Skeletal muscle tissue (tissue), 4 donors: Measurements from ENCODE around the gene FHIT. TPM values are rescaled to one million over a fixed set of nuclear protein-coding genes. Genes with fewer than 3 reads are reported as not detected.

Experiments
- H3K27ac ChIP-seq: one replicate; pipeline ENCODE4 v1.7.0; 2013; ENCODE audit warnings: mild to moderate bottlenecking, low read depth, low read length, inconsistent platforms
- H3K27me3 ChIP-seq, 3 donors: one replicate each; pipeline ENCODE4 v1.7.0; 2013; ENCODE audit warnings: low read length in 3 of 3; ENCODE audit not compliant: control insufficient read depth in 3 of 3, insufficient read depth in 3 of 3
- H3K36me3 ChIP-seq, 3 donors: one replicate each; pipeline ENCODE4 v1.7.0; 2013; ENCODE audit warnings: low read length in 3 of 3; ENCODE audit not compliant: control insufficient read depth in 3 of 3, insufficient read depth in 3 of 3
- H3K4me1 ChIP-seq, 3 donors: one replicate each; pipeline ENCODE4 v1.7.0; 2013; ENCODE audit warnings: low read length in 3 of 3, mild to moderate bottlenecking in 3 of 3; ENCODE audit not compliant: control insufficient read depth in 3 of 3, insufficient read depth in 3 of 3
- H3K4me3 ChIP-seq, 3 donors: one replicate each; pipeline ENCODE4 v1.7.0; 2013; ENCODE audit warnings: low read length in 3 of 3
- H3K9ac ChIP-seq, 3 donors: one replicate each; pipeline ENCODE4 v1.7.0; 2013; ENCODE audit warnings: low read length in 3 of 3, mild to moderate bottlenecking in 3 of 3, moderate library complexity in 2 of 3, low read depth in 1 of 3
- H3K9me3 ChIP-seq, 3 donors: one replicate each; pipeline ENCODE4 v1.7.0; 2013; ENCODE audit warnings: low read length in 3 of 3; ENCODE audit not compliant: control insufficient read depth in 3 of 3
- total RNA-seq: library from RNA; depleted of rRNA; stranded (reverse); fragments of >200 nt; gene quantifications from one replicate; pipeline ENCODE4 v1.2.3, GENCODE V29; 2014
- donor health status: Osteomylitis.

FHIT gene
- total RNA-seq, 1 donor from 2014 or later = 4.2 TPM

GRCh38 chr3:59867185-59868002 lies 1383.9 kb downstream of the FHIT start:
- Histone ChIP-seq H3K36me3 (no peaks in the 10 kb centered on the region), H3K4me1 (no peaks in the 10 kb centered on the region), H3K9me3 (no peaks in the 10 kb centered on the region), H3K9ac (no peak overlapping the region), H3K27ac (no peak overlapping the region), H3K27me3 (no peaks in the 10 kb centered on the region), H3K4me3 (no peak overlapping the region)

DNA sequence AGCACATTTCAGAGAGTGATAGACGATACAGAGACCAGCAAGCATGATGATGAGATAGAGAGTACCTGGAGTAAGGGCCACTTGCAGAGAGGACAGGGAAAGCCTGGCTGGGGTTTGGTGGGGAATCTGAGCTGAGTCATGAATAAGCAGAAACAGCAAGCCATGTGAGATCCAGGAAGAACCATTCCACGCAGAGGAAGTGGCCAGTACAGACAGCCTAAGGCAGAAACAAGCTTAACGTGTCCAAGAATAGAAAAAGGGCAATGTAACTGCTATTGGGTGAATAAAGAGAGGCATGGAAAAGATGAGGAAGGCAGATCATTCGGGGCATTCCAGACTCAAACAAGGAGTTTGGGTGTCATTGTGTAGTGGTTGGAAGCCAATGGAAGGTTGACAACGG lies 1385.2 kb downstream of the FHIT start:
- no peak overlapping the region for H3K9ac ChIP-seq
- no peak overlapping the region for H3K4me3 ChIP-seq
- H3K27ac ChIP-seq = no peak overlapping the region
- H3K4me1 ChIP-seq = no peaks in the 10 kb centered on the region
- no peaks in the 10 kb centered on the region for H3K27me3 ChIP-seq
- no peaks in the 10 kb centered on the region for H3K36me3 ChIP-seq
- no peaks in the 10 kb centered on the region for H3K9me3 ChIP-seq

DNA sequence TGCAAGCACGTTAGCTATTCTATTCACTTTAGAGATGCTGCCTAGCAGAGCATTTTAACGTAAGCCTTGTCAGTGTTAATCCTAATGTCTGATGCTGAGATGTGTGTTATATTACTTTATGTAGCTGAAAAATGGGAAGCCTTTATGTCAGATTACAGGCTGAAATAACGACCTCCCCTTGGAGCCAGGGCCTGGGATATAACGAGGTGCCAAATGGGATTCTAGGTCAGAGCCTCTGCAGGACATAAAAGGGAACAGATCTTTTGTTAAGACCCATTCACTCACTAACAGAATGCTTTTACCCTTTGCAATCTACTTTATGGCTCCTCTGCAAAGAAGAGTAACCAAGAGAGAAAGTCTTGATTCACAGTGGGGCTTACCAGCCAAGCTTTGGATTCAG lies 1385.9 kb downstream of the FHIT start:
- Histone ChIP-seq H3K36me3 (no peaks in the 10 kb centered on the region), H3K9me3 (no peaks in the 10 kb centered on the region), H3K4me1 (no peaks in the 10 kb centered on the region), H3K9ac (no peak overlapping the region), H3K27me3 (no peaks in the 10 kb centered on the region), H3K27ac (no peak overlapping the region), H3K4me3 (no peak overlapping the region)

DNA sequence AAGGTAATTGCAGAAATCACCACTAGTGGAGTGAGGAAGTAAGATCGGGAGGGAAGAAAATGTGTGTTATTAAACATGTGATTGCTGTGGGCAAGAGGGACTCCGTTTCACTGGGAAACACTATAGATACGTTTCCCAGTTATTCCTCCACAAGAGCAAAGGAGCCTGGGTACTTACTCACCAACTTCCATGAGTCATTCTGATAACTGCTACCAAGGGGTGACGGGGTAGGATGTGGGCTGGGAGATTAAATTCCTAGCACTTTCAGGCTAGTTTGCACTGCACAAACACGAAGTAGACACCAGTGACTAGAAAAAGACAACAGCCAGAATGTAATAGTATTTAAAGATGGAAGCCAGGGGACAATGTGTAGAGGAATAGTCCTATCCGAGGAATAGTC lies 1388.6 kb downstream of the FHIT start:
- no peaks in the 10 kb centered on the region for H3K9me3 ChIP-seq
- no peaks in the 10 kb centered on the region for H3K36me3 ChIP-seq
- H3K9ac ChIP-seq = no peak overlapping the region
- H3K4me1 ChIP-seq = no peaks in the 10 kb centered on the region
- no peak overlapping the region for H3K4me3 ChIP-seq
- H3K27ac ChIP-seq = no peak overlapping the region
- no peaks in the 10 kb centered on the region for H3K27me3 ChIP-seq

GRCh38 chr3:59857589-59858346 lies 1393.5 kb downstream of the FHIT start:
- Histone ChIP-seq H3K9me3 (no peaks in the 10 kb centered on the region), H3K27ac (no peak overlapping the region), H3K4me1 (no peaks in the 10 kb centered on the region), H3K36me3 (no peaks in the 10 kb centered on the region), H3K9ac (no peak overlapping the region), H3K27me3 (no peaks in the 10 kb centered on the region), H3K4me3 (no peak overlapping the region)

- H3K36me3 ChIP-seq = no peaks in the 10 kb centered on the region
- H3K4me3 ChIP-seq = no peak overlapping the region
- H3K9me3 ChIP-seq = no peaks in the 10 kb centered on the region
- H3K27me3 ChIP-seq = no peaks in the 10 kb centered on the region
- no peak overlapping the region for H3K27ac ChIP-seq
- H3K9ac ChIP-seq = no peak overlapping the region
- no peaks in the 10 kb centered on the region for H3K4me1 ChIP-seq
These were observed 1394.3 kb downstream of the FHIT start for GRCh38 chr3:59856934-59857460.

DNA sequence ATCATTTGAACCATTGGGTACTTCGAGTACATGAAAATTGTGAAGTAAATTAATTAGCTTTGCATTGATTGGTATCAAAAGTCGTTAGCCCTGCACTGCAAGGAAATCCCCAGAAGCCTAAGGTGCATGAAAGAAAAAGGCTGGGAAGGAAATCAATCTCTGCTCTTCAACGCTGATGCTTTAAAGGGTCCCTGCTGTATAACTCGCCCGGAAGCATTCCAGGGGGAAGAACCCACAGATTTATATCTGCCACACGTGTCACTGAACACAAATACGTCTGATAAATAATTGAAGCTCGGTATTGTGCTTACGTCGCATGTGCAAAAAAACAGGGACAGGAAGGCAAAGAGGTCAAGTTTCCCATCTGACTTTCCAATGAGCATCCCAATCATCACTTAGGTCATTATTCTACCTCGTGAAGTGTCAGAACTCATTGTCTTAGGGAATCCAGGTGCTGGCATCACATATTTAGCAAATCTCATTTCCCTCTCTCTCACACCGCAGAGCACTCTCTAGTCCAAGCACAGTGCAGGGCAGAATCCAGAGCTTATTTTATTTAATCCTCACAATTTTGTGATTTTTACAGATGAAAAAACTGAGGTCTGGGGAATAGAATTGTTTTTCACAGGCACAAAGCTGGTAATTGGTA lies 1397.1 kb downstream of the FHIT start:
- H3K4me3 ChIP-seq = no peak overlapping the region
- no peak overlapping the region for H3K27ac ChIP-seq
- H3K4me1 ChIP-seq = no peaks in the 10 kb centered on the region
- H3K27me3 ChIP-seq = no peaks in the 10 kb centered on the region
- H3K9ac ChIP-seq = no peak overlapping the region
- no peaks in the 10 kb centered on the region for H3K9me3 ChIP-seq
- H3K36me3 ChIP-seq = no peaks in the 10 kb centered on the region

GRCh38 chr3:59850417-59850816 lies 1400.8 kb downstream of the FHIT start:
- Histone ChIP-seq H3K4me3 (no peak overlapping the region), H3K9me3 (no peaks in the 10 kb centered on the region), H3K27ac (no peak overlapping the region), H3K9ac (no peak overlapping the region), H3K36me3 (no peaks in the 10 kb centered on the region), H3K27me3 (no peaks in the 10 kb centered on the region), H3K4me1 (no peaks in the 10 kb centered on the region)

DNA sequence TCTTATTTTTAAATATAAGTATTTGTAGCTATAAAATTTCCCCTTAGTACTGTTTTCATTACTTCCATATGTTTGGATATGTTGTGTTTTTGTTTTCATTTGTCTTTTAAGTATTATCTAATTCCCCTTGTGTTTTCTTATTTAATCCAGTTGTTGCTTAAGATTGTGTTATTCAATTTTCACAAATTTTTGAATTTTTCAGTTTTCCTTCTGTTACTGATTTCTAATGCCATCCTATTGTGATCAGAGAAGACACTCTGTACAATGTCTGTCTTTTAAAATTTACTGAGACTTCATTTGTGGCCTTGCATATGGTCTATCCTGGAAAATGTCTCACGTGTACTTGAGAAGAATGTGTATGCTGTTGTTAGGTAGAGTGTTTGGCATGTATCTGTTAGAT lies 1405.9 kb downstream of the FHIT start:
- no peak overlapping the region for H3K9ac ChIP-seq
- no peaks in the 10 kb centered on the region for H3K27me3 ChIP-seq
- no peaks in the 10 kb centered on the region for H3K9me3 ChIP-seq
- no peak overlapping the region for H3K4me3 ChIP-seq
- H3K4me1 ChIP-seq = no peaks in the 10 kb centered on the region
- H3K36me3 ChIP-seq = no peaks in the 10 kb centered on the region
- no peak overlapping the region for H3K27ac ChIP-seq

DNA sequence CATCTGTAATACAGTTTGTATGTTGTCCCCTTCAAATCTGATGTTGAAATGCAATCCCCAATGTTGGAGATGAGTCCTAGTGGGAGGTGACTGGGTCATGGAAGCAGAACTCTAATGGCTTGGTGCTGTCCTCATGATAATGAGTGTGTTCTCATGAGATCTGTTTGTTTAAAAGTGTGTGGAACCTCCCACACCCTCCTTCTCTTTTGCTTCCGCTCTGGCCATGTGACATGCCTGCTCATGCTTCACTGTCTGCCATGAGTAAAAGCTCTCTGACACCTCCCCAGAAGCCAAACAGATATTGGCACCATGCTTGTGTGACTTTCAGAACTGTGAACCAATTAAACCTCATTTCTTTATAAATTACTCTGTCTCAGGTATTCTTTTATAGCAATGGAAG lies 1407.4 kb downstream of the FHIT start:
- Histone ChIP-seq H3K27me3 (no peaks in the 10 kb centered on the region), H3K4me1 (no peaks in the 10 kb centered on the region), H3K4me3 (no peak overlapping the region), H3K27ac (no peak overlapping the region), H3K9me3 (no peaks in the 10 kb centered on the region), H3K9ac (no peak overlapping the region), H3K36me3 (no peaks in the 10 kb centered on the region)
